ENCODE measurements around the gene MAP3K7. TPM values are rescaled to one million over a fixed set of nuclear protein-coding genes. Genes with fewer than 3 reads are reported as not detected.

MAP3K7 gene
- total RNA-seq, 6 donors from 2014 or later, result 13.9 to 36.7 (median 19.1) TPM

- peaks cover 15 to 70% (median 34%) of the 10 kb centered on the region in 4 donors for H3K36me3 ChIP-seq
- ATAC-seq (ENCODE audit: low FRiP score in 2 of 2), result no peak
- no peaks in the 10 kb centered on the region for H3K9me3 ChIP-seq
- H3K27me3 ChIP-seq, result no peaks in the 10 kb centered on the region
- no peak overlapping the region for H3K27ac ChIP-seq
- H3K4me1 ChIP-seq, result no peaks in the 10 kb centered on the region
- no peak overlapping the region for H3K4me3 ChIP-seq
- WGBS, 2 donors, result 91 to 95% methylated on average over 4 of the region's 4 CpGs
- DNase-seq, result no peak
- TF ChIP-seq EP300 (IDR thresholded peaks at IDR 0.05), result no peak
- TF ChIP-seq POLR2AphosphoS5 (IDR thresholded peaks at IDR 0.05), result no peak
- TF ChIP-seq, protein P1, sequence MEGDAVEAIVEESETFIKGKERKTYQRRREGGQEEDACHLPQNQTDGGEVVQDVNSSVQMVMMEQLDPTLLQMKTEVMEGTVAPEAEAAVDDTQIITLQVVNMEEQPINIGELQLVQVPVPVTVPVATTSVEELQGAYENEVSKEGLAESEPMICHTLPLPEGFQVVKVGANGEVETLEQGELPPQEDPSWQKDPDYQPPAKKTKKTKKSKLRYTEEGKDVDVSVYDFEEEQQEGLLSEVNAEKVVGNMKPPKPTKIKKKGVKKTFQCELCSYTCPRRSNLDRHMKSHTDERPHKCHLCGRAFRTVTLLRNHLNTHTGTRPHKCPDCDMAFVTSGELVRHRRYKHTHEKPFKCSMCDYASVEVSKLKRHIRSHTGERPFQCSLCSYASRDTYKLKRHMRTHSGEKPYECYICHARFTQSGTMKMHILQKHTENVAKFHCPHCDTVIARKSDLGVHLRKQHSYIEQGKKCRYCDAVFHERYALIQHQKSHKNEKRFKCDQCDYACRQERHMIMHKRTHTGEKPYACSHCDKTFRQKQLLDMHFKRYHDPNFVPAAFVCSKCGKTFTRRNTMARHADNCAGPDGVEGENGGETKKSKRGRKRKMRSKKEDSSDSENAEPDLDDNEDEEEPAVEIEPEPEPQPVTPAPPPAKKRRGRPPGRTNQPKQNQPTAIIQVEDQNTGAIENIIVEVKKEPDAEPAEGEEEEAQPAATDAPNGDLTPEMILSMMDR (IDR thresholded peaks at IDR 0.05), result no peak
- TF ChIP-seq POLR2A (IDR thresholded peaks at IDR 0.05), result no peak
Observed at GRCh38 chr6:90559931-90560330, 26.9 kb downstream of the MAP3K7 start.

- DNase-seq (no peak), ATAC-seq (ENCODE audit: low FRiP score in 2 of 2) (no peak)
- 94 to 100% methylated on average over 1 of the region's 1 CpG for WGBS, 2 donors
- Histone ChIP-seq H3K9me3 (no peaks in the 10 kb centered on the region), H3K27me3 (no peaks in the 10 kb centered on the region), H3K27ac (no peak overlapping the region), H3K4me1 (no peaks in the 10 kb centered on the region), H3K4me3 (no peak overlapping the region), H3K36me3 (peaks cover 15 to 84% (median 35%) of the 10 kb centered on the region in 4 donors)
- no peak for TF ChIP-seq POLR2AphosphoS5 (IDR thresholded peaks at IDR 0.05)
- TF ChIP-seq, protein P1 (IDR thresholded peaks at IDR 0.05), result no peak
- TF ChIP-seq POLR2A (IDR thresholded peaks at IDR 0.05), result no peak
- no peak for TF ChIP-seq EP300 (IDR thresholded peaks at IDR 0.05)
Observed at GRCh38 chr6:90557006-90557405, 29.9 kb downstream of the MAP3K7 start.

DNA sequence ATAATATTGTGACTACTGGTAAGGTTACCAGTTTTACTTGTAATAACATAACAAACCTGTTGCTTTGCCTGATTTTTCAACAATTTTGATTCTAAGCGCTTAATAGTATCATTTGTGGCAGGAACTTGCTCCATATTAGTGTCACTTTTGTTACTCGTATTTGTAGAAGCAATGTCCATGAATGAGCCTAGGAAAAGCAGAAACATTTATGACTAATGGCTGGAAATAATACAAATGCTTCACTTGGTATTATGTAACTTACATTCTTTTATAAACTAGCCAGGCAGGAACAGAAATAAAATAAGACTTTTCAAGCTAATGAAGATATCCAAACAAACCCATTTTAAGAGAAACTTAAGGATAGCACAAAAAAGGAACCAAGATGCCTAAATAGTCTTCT lies 38.9 kb downstream of the MAP3K7 start:
- DNase-seq (no peak), ATAC-seq (ENCODE audit: low FRiP score in 2 of 2) (no peak)
- 91 to 96% methylated on average over 2 of the region's 2 CpGs for WGBS, 2 donors
- Histone ChIP-seq H3K9me3 (no peaks in the 10 kb centered on the region), H3K27ac (no peak overlapping the region), H3K4me3 (no peak overlapping the region), H3K4me1 (no peaks in the 10 kb centered on the region), H3K27me3 (no peaks in the 10 kb centered on the region), H3K36me3 (peaks cover 14 to 95% (median 44%) of the 10 kb centered on the region in 4 donors)
- TF ChIP-seq POLR2AphosphoS5 (IDR thresholded peaks at IDR 0.05) (no peak), POLR2A (IDR thresholded peaks at IDR 0.05) (no peak), EP300 (IDR thresholded peaks at IDR 0.05) (no peak)
- TF ChIP-seq, protein P1 (IDR thresholded peaks at IDR 0.05), result no peak

GRCh38 chr6:90547079-90547478 lies 39.8 kb downstream of the MAP3K7 start:
- H3K27ac ChIP-seq, result no peak overlapping the region
- H3K9me3 ChIP-seq, result no peaks in the 10 kb centered on the region
- no peaks in the 10 kb centered on the region for H3K27me3 ChIP-seq
- DNase-seq (no peak), ATAC-seq (ENCODE audit: low FRiP score in 2 of 2) (no peak)
- peaks cover 14 to 93% (median 39%) of the 10 kb centered on the region in 4 donors for H3K36me3 ChIP-seq
- 82 to 86% methylated on average over 4 of the region's 4 CpGs for WGBS, 2 donors
- TF ChIP-seq EP300 (IDR thresholded peaks at IDR 0.05) (no peak), POLR2A (IDR thresholded peaks at IDR 0.05) (no peak), POLR2AphosphoS5 (IDR thresholded peaks at IDR 0.05) (no peak)
- TF ChIP-seq, protein P1 (IDR thresholded peaks at IDR 0.05), result no peak
- no peak overlapping the region for H3K4me3 ChIP-seq
- no peaks in the 10 kb centered on the region for H3K4me1 ChIP-seq

DNA sequence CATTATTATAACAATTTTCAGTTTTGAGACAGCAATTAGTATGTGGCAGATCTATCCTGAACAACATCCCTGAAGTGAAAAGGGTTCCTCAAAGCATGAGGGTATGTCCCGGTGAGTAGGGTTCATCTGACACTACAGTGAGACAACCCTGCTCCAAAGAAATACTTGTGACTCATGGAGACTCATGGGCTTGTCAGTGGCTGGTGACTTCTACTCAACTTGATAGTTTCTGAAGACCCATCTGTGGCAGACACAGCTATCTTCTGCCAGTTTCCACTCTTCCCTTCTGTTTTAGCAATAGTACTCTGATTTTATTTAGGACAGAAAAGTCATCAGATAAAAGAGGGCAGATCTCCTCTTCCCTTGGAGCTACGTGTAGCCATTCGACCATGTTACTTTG lies 41.4 kb downstream of the MAP3K7 start:
- peaks cover 11 to 84% (median 33%) of the 10 kb centered on the region in 4 donors for H3K36me3 ChIP-seq
- TF ChIP-seq POLR2AphosphoS5 (IDR thresholded peaks at IDR 0.05), result no peak
- ATAC-seq (ENCODE audit: low FRiP score in 2 of 2) (no peak), DNase-seq (no peak)
- no peaks in the 10 kb centered on the region for H3K4me1 ChIP-seq
- H3K27ac ChIP-seq, result no peak overlapping the region
- no peak overlapping the region for H3K4me3 ChIP-seq
- WGBS, 2 donors, result 92 to 97% methylated on average over 3 of the region's 3 CpGs
- H3K27me3 ChIP-seq, result no peaks in the 10 kb centered on the region
- no peaks in the 10 kb centered on the region for H3K9me3 ChIP-seq

All from upper lobe of left lung (tissue), 6 donors.